Caki2 (cell line): ENCODE results near the gene GUCD1. TPM values are rescaled to one million over a fixed set of nuclear protein-coding genes. Genes with fewer than 3 reads are reported as not detected.

Experiments
- DNase-seq: peaks from one replicate; pipeline ENCODE4 v3.0.0-alpha.2; 2015; ENCODE audit warnings: low read depth
- in situ Hi-C: cut with HindIII; loops from 2 replicates; pipeline ENCODE4 v1.10.0; 2016; ENCODE audit warnings: low sequenced_read_pairs, low pct_unique_long_range_greater_than_20kb, mixed read lengths
- total RNA-seq: library from RNA; depleted of rRNA; stranded (reverse); fragments of >200 nt; shearing (Covaris generic); gene quantifications from 2 replicates; pipeline ENCODE4 v1.2.3, GENCODE V29; 2014; ENCODE audit warnings: low replicate concordance; rRNA removed

Gene GUCD1
- total RNA-seq, 1 experiment from 2014 or later, result 238 TPM

GRCh38 chr22:24499706-24500276 lies 55.1 kb downstream of the GUCD1 start:
- DNase-seq, result no peak
- in situ Hi-C loops, result no loop called here

- in situ Hi-C loops, result no loop called here
- DNase-seq, result no peak
These were observed 56.1 kb downstream of the GUCD1 start for GRCh38 chr22:24498824-24499223.

- no peak for DNase-seq
- in situ Hi-C loops, result no loop called here
These were observed 57.1 kb downstream of the GUCD1 start for GRCh38 chr22:24497841-24498258.

- DNase-seq, result no peak
- in situ Hi-C loops, result no loop called here
These were observed 58.3 kb downstream of the GUCD1 start for GRCh38 chr22:24496661-24497060.

- in situ Hi-C loops, result no loop called here
- DNase-seq, result no peak
These were observed 58.7 kb downstream of the GUCD1 start for GRCh38 chr22:24496234-24496633.

- in situ Hi-C loops, result no loop called here
These were observed 59.6 kb downstream of the GUCD1 start for GRCh38 chr22:24495365-24495675.

GRCh38 chr22:24494528-24495364 lies 60.2 kb downstream of the GUCD1 start, which contains the start of gene UPB1:
TSS of gene UPB1 (plus strand) at chr22:24495332. CDS start at chr22:24495404, 72 bp downstream.
- in situ Hi-C loops, result no loop called here
- no peak for DNase-seq

More at GRCh38 chr22:24495365-24495675, 59.6 kb downstream of the GUCD1 start:
- no peak for DNase-seq

- in situ Hi-C loops, result no loop called here
- no peak for DNase-seq
These were observed 60.8 kb downstream of the GUCD1 start for GRCh38 chr22:24494167-24494527.

GRCh38 chr22:24492391-24492790 lies 62.5 kb downstream of the GUCD1 start:
- in situ Hi-C loops, result no loop called here

More at GRCh38 chr22:24492391-24492790, 62.5 kb downstream of the GUCD1 start:
- DNase-seq, result no peak

Other genes with a start within 250 kb of the GUCD1 start
- gene ADORA2A, start 127.5 kb downstream of the GUCD1 start, total RNA-seq, result 6.1 and 15.0 TPM in 2 replicates
- gene UPB1, start 59.8 kb downstream of the GUCD1 start, total RNA-seq, result 0.41 TPM in 1 of 2 replicates, not detected in the other
- gene SNRPD3, start 861 bp upstream of the GUCD1 start, total RNA-seq, result 158 and 182 TPM in 2 replicates
- 10.0 and 19.3 TPM in 2 replicates for gene LRRC75B, start 37.9 kb upstream of the GUCD1 start, total RNA-seq
- gene GGT1, start 48.1 kb upstream of the GUCD1 start, total RNA-seq, result 396 and 486 TPM in 2 replicates
- gene PIWIL3, start 219.6 kb upstream of the GUCD1 start, total RNA-seq, result not detected in 2 replicates